Ishikawa (cell line): ENCODE results near the gene ALDH1L1.

ENCODE experiments used
- CEBPB ChIP-seq: IDR thresholded peaks from 2 replicates; pipeline ENCODE4 v1.6.1; 2012
- EGR1 ChIP-seq: IDR thresholded peaks from 2 replicates; pipeline ENCODE4 v1.6.1; 2012
- TF ChIP-seq, protein P1 (sequence below): IDR thresholded peaks from 2 replicates; pipeline ENCODE4 v1.6.1; 2012; ENCODE audit warnings: low read depth, mild to moderate bottlenecking

DNA sequence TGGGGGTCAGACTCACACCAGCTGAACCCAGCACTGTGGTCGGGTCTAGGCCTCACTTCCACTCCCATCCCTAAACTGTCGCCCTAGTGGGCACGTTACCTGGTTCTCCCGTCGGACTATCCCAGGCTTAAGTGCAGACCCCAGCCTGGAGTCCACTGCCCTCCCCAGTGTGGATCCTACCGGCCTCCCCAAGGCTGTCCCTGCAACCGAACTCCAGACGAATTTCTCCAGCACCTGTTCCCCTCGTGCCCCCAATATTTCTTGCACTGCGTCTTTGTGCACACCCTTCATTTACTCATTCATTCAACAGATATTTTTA lies 122.9 kb downstream of the ALDH1L1 start:
- TF ChIP-seq, protein P1, sequence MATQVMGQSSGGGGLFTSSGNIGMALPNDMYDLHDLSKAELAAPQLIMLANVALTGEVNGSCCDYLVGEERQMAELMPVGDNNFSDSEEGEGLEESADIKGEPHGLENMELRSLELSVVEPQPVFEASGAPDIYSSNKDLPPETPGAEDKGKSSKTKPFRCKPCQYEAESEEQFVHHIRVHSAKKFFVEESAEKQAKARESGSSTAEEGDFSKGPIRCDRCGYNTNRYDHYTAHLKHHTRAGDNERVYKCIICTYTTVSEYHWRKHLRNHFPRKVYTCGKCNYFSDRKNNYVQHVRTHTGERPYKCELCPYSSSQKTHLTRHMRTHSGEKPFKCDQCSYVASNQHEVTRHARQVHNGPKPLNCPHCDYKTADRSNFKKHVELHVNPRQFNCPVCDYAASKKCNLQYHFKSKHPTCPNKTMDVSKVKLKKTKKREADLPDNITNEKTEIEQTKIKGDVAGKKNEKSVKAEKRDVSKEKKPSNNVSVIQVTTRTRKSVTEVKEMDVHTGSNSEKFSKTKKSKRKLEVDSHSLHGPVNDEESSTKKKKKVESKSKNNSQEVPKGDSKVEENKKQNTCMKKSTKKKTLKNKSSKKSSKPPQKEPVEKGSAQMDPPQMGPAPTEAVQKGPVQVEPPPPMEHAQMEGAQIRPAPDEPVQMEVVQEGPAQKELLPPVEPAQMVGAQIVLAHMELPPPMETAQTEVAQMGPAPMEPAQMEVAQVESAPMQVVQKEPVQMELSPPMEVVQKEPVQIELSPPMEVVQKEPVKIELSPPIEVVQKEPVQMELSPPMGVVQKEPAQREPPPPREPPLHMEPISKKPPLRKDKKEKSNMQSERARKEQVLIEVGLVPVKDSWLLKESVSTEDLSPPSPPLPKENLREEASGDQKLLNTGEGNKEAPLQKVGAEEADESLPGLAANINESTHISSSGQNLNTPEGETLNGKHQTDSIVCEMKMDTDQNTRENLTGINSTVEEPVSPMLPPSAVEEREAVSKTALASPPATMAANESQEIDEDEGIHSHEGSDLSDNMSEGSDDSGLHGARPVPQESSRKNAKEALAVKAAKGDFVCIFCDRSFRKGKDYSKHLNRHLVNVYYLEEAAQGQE: no peak
- TF ChIP-seq CEBPB (no peak), EGR1 (no peak)
